GM21423 (cell line): ENCODE results near the gene PKD1.

Experiments used
- ATAC-seq: cut with Tn5 transposase; IDR thresholded peaks from one replicate; pipeline ENCODE4 v1.9.1; 2021; ENCODE audit warnings: mild to moderate bottlenecking, moderate library complexity; ENCODE audit not compliant: unreplicated experiment

The PKD1 gene

GRCh38 chr16:2078691-2079090, 57.0 kb downstream of the PKD1 start:
- ATAC-seq = no peak

- ATAC-seq = no peak
These were observed 57.6 kb downstream of the PKD1 start for GRCh38 chr16:2078096-2078495.

GRCh38 chr16:2077696-2078095, 58.0 kb downstream of the PKD1 start:
- ATAC-seq = no peak

GRCh38 chr16:2077016-2077415, 58.7 kb downstream of the PKD1 start:
- ATAC-seq = no peak

GRCh38 chr16:2076072-2076865, 59.4 kb downstream of the PKD1 start:
- ATAC-seq = no peak

DNA sequence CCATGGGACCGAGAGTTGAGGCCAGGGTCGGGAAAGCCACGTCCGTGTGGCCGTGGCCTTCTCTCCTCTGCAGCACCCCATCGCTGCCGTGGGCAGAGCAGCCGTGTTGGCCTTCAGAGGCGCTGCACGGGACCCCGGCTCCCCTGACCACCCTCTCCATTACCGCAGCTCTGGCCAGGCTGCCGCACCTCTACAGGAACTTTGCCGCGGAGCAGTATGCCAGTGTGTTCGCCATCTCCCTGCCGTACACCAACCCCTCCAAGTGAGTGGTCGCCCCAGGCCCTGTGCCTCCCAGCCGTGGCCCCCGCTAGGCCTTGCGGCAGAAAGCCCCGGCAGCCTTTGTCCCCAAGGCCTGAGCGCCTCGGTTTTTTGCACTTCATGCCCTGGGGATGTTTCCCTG, 60.1 kb downstream of the PKD1 start:
- ATAC-seq = no peak

- no peak for ATAC-seq
These were observed 61.6 kb downstream of the PKD1 start for GRCh38 chr16:2074071-2074470.

DNA sequence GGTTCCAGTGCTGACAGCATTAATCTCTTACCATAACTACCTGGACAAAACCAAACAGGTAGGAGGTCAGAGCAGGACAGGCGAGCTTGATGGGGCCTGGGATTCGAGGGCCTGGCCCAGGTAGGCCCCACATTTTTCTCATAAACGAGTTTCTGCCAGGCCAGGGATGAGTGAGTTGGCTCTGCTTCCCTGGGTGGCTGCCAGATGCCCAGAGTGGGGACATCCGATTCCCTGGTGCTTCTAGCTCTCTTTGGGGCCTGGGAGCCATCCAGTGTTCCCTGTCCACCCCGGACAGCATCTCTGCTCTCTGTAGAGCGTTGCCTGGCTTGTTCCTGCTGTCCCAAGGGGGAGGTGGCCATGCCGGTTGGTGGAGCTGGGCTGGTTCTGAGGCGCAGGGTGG, 62.8 kb downstream of the PKD1 start:
- no peak for ATAC-seq

- no peak for ATAC-seq
These were observed 64.1 kb downstream of the PKD1 start for GRCh38 chr16:2071454-2072202.

GRCh38 chr16:2070576-2071453, 64.9 kb downstream of the PKD1 start:
- no peak for ATAC-seq

DNA sequence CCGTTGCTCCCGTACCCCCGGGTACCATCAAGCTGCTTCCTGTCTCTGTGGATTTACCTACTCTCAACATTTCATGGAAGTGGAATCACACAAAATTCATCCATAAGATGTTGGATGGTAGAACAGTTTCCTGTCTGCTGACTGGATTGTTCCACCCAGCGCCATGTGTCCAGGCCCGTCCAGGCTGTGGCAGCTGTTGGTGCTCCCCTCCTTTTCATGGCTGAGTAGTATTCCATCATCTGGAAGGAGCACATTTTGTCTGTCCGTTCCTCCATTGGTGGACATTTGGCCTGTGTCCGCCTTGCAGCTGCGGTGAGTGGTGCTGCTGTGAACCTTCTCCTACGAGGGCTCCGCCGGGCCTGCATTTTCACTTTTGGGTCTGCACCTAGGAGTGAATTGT, 69.6 kb downstream of the PKD1 start:
- no peak for ATAC-seq

DNA sequence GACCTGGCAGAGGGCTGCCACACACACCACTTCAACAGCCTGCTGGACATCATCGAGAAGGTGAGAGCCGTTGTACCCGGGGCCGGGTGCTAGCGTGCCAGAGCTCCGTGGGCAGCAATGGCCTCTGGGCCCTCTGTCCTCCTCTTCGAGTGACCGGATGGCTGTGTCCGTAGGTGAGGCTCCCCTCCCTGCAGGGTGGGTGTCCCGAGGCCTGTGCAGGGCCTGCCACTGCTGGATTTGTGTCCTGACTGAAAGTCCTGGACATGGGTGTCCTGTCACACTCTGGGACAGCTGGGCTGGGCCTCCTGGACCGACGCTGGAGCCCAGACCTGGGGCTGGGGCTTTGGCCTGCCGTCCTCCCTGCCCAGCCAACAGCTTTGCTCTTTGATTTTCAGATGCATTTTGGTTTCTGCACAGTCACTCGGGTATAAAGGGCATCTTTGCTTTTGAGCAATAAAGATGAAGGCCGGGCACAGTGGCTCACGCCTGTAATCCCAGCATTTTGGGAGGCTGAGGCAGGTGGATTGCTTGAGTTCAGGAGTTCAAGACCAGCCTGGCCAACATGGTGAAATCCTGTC, 71.2 kb downstream of the PKD1 start:
- ATAC-seq = no peak

- no peak for ATAC-seq
These were observed 71.8 kb downstream of the PKD1 start for GRCh38 chr16:2063861-2064260.

- ATAC-seq = no peak
These were observed 72.9 kb downstream of the PKD1 start for GRCh38 chr16:2062801-2063200.

DNA sequence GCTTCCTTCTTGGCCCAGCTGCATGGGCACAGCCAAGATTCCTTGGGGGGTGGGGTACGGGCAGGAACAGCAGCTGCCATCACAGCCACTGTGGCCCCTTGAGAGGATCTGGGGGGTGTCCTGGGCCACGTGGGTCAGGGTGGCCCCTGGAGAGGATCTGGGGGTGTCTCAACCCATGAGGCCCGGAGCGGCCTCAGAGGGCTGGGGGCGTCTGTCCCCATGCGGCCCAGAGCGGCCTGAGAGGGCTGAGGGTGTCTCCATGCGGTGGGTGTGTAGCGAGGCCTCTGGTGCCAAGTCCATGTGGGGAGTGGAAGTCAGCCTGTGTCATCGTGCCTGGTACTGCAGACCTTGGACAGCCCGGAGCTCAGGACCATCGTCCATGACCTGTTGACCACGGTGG, 74.2 kb downstream of the PKD1 start:
- no peak for ATAC-seq

DNA sequence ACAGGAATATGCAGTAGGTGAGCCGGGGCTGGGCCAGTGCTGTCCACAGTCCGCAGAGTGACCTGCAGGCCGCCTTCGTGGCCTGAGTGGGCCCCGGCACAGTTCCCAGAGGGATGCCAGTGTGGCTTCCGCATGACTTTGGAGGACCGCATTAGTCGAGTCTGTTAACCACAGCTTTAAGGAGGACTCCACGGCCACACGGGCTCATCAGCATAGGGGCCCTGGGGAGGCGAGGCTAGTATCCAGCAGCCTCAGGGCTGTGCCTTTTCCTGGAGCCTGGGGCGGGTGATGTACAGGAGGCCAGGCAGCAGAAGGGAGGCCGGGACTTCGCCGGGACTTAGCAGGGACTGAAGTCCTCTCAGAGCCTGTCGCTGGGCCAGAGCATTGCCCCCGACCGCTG, 74.7 kb downstream of the PKD1 start:
- ATAC-seq = no peak

DNA sequence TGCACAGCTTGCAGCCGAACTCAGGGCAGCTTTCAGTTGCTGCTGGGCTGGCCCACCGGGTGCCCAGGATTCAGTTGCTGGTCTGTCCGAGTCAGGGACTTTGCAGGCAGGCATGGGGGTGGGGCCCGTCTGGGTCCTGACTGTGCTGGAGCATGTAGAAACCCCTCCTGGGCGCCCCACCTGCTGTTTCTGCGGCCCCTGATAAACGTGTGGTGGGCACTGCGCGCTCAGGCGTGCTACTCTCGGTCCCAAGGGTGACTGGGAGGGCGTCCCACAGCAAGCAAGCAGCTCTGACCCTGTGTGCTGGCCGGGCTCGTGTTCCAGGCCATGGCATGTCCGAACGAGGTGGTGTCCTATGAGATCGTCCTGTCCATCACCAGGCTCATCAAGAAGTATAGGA, 75.4 kb downstream of the PKD1 start:
- no peak for ATAC-seq

DNA sequence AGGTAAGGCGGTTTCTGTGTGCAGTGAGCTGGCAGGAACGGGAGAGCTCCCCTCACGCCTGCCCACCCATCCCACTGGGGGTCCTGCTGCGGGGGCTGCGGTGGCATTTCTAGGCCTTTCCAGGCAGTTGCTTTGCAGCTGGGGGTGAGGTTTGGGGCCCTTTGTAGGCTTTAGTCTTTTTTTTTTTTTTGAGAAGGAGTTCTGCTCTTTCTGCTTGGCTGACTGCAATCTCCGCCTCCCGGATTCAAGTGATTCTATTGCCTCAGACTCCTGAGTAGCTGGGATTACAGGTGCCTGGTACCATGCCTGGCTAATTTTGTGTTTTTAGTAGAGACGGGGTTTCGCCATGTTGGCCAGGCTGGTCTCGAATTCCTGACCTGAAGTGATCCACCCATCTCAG, 76.8 kb downstream of the PKD1 start:
- no peak for ATAC-seq

- ATAC-seq = no peak
These were observed 77.3 kb downstream of the PKD1 start for GRCh38 chr16:2058420-2058819.

- no peak for ATAC-seq
These were observed 78.3 kb downstream of the PKD1 start for GRCh38 chr16:2057438-2057837.
